HepG2 (cell line): Measurements from ENCODE around the gene PATL2. TPM values are rescaled to one million over a fixed set of nuclear protein-coding genes. Genes with fewer than 3 reads are reported as not detected.

Experiments used
- FOSL2 ChIP-seq: sonication (generic); formaldehyde crosslinking; IDR thresholded peaks from 2 replicates; pipeline ENCODE4 v1.4.0; 2020; ENCODE audit warnings: missing genetic modification reagents
- HES4 ChIP-seq: sonication (generic); formaldehyde crosslinking; IDR thresholded peaks from 2 replicates; pipeline ENCODE4 v1.9.0; 2021; ENCODE audit warnings: mild to moderate bottlenecking, missing genetic modification reagents, borderline replicate concordance
- HOXA9 ChIP-seq: sonication (generic); formaldehyde crosslinking; IDR thresholded peaks from 2 replicates; pipeline ENCODE4 v1.8.1; 2022; ENCODE audit warnings: missing genetic modification reagents, mild to moderate bottlenecking, moderate library complexity, borderline replicate concordance
- IKZF5 ChIP-seq: IDR thresholded peaks from 2 replicates; pipeline ENCODE4 v1.6.1; 2018; ENCODE audit warnings: missing genetic modification reagents, mild to moderate bottlenecking, missing compliant biosample characterization
- LCORL ChIP-seq, 2 experiments: fragments of 450-650 bp in 1 of 2; sonication (generic) in 1 of 2; formaldehyde crosslinking in 1 of 2; IDR thresholded peaks; 2 replicates each; pipeline versions ENCODE4 v1.5.0 to v1.6.1; 2017 to 2020; ENCODE audit warnings: antibody characterized with exemption in 1 of 2, missing genetic modification reagents in 1 of 2
- LRRFIP1 ChIP-seq: sonication (generic); formaldehyde crosslinking; conservative IDR thresholded peaks from 2 replicates; pipeline ENCODE4 v1.4.0; 2020; ENCODE audit warnings: missing genetic modification reagents
- MAZ ChIP-seq, 2 experiments: sonication (generic) in 1 of 2; formaldehyde crosslinking in 1 of 2; IDR thresholded peaks; 2 replicates each; pipeline versions ENCODE4 v1.5.0 to v1.6.1; 2012 to 2020; ENCODE audit warnings: low read depth in 2 of 2, mild to moderate bottlenecking in 2 of 2, borderline replicate concordance in 1 of 2, improper control_type of control experiment in 1 of 2, low read length in 1 of 2, missing genetic modification reagents in 1 of 2, moderate library complexity in 1 of 2
- NFYC ChIP-seq: IDR thresholded peaks from 2 replicates; pipeline ENCODE4 v1.6.1; 2016; ENCODE audit warnings: missing genetic modification reagents, missing compliant biosample characterization
- PHF21A ChIP-seq: sonication (generic); formaldehyde crosslinking; IDR thresholded peaks from 2 replicates; pipeline ENCODE4 v1.5.0; 2020; ENCODE audit warnings: mild to moderate bottlenecking, missing genetic modification reagents
- PHF8 ChIP-seq: sonication (generic); formaldehyde crosslinking; IDR thresholded peaks from 2 replicates; pipeline ENCODE4 v1.5.0; 2020; ENCODE audit warnings: missing genetic modification reagents
- SCMH1 ChIP-seq: sonication (generic); formaldehyde crosslinking; IDR thresholded peaks from 2 replicates; pipeline ENCODE4 v1.9.0; 2021; ENCODE audit warnings: missing genetic modification reagents, mild to moderate bottlenecking, borderline replicate concordance
- SIN3A ChIP-seq: IDR thresholded peaks from 2 replicates; pipeline ENCODE4 v1.6.1; 2011; ENCODE audit warnings: low read depth, mild to moderate bottlenecking, control low read depth, low read length, borderline replicate concordance
- ZNF274 ChIP-seq: sonication (generic); formaldehyde crosslinking; IDR thresholded peaks from 2 replicates; pipeline ENCODE4 v1.5.1; 2020; ENCODE audit warnings: mild to moderate bottlenecking, missing genetic modification reagents
- ZNF335 ChIP-seq: sonication (generic); formaldehyde crosslinking; IDR thresholded peaks from 2 replicates; pipeline ENCODE4 v1.4.0; 2020; ENCODE audit warnings: missing genetic modification reagents
- ZNF383 ChIP-seq: sonication (generic); formaldehyde crosslinking; IDR thresholded peaks from 2 replicates; pipeline ENCODE4 v1.4.0; 2020; ENCODE audit warnings: missing genetic modification reagents, mild to moderate bottlenecking, borderline replicate concordance
- ZNF558 ChIP-seq: sonication (generic); formaldehyde crosslinking; IDR thresholded peaks from 2 replicates; pipeline ENCODE4 v1.9.0; 2022; ENCODE audit warnings: mild to moderate bottlenecking, missing genetic modification reagents, borderline replicate concordance
- ZNF567 ChIP-seq: sonication (generic); formaldehyde crosslinking; IDR thresholded peaks from 2 replicates; pipeline ENCODE4 v1.8.1; 2023; ENCODE audit warnings: mild to moderate bottlenecking, missing genetic modification reagents, borderline replicate concordance
- ZNF710 ChIP-seq: sonication (generic); formaldehyde crosslinking; IDR thresholded peaks from 2 replicates; pipeline ENCODE4 v1.5.0; 2020; ENCODE audit warnings: mild to moderate bottlenecking, missing genetic modification reagents, borderline replicate concordance
- ZNF775 ChIP-seq: sonication (generic); formaldehyde crosslinking; IDR thresholded peaks from 2 replicates; pipeline ENCODE4 v1.4.0; 2020; ENCODE audit warnings: missing genetic modification reagents, mild to moderate bottlenecking, moderate library complexity, borderline replicate concordance
- ZNF777 ChIP-seq: sonication (generic); formaldehyde crosslinking; IDR thresholded peaks from 2 replicates; pipeline ENCODE4 v1.4.0; 2020; ENCODE audit warnings: missing genetic modification reagents
- polyA plus RNA-seq, 8 experiments: library from polyadenylated mRNA; depleted of rRNA in 3 of 8; stranded (reverse) in 7 of 8; unstranded in 1 of 8; fragments of >200 nt; fragmentation: Illumina TruSeq in 4 of 8; extraction: Trizol in 4 of 8; gene quantifications; 2 replicates each; pipeline versions ENCODE4 v1.2.1 to v1.2.3, GENCODE V29; 2011 to 2016; ENCODE audit warnings: low read depth in 4 of 8, missing spikeins in 1 of 8, mixed read lengths in 1 of 8; ENCODE audit not compliant: insufficient read depth in 1 of 8
- total RNA-seq, 5 experiments: library from RNA; depleted of rRNA; stranded (reverse); fragments of >200 nt; fragmentation: Illumina TruSeq; extraction: Trizol; gene quantifications; 2 replicates each; pipeline ENCODE4 v1.2.3, GENCODE V29; 2016; ENCODE audit warnings: low read depth in 1 of 5
- TF ChIP-seq, protein P1 (sequence below): sonication (generic); formaldehyde crosslinking; IDR thresholded peaks from 2 replicates; pipeline ENCODE4 v1.4.0; 2020; ENCODE audit warnings: mild to moderate bottlenecking, missing genetic modification reagents

Gene PATL2
- total and polyA plus RNA-seq, 2 of the 13 experiments (the other 11 are each of a cell fraction or from before 2014, with no cell fraction given): 0.15 to 0.53 TPM

- no peak for TF ChIP-seq NFYC (CRISPR knock-in tag)
- TF ChIP-seq, protein P1, sequence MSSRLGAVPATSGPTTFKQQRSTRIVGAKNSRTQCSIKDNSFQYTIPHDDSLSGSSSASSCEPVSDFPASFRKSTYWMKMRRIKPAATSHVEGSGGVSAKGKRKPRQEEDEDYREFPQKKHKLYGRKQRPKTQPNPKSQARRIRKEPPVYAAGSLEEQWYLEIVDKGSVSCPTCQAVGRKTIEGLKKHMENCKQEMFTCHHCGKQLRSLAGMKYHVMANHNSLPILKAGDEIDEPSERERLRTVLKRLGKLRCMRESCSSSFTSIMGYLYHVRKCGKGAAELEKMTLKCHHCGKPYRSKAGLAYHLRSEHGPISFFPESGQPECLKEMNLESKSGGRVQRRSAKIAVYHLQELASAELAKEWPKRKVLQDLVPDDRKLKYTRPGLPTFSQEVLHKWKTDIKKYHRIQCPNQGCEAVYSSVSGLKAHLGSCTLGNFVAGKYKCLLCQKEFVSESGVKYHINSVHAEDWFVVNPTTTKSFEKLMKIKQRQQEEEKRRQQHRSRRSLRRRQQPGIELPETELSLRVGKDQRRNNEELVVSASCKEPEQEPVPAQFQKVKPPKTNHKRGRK: no peak
- no peak for TF ChIP-seq ZNF567 (CRISPR knock-in tag)
- TF ChIP-seq ZNF274: peak; percentile 12; the same call in 1 of the 2 replicates
- peak; percentile 5; the same call in 1 of the 2 replicates for TF ChIP-seq ZNF710 (CRISPR knock-in tag)
- no peak for TF ChIP-seq PHF21A (CRISPR knock-in tag)
- no peak for TF ChIP-seq FOSL2
- TF ChIP-seq LCORL (IDR thresholded peaks at IDR 0.05): no peak
- 0 out of 2 replicates have a peak, but pooled peaks have one; percentile 24 for TF ChIP-seq LCORL (CRISPR knock-in tag; IDR thresholded peaks at IDR 0.05)
- 0 out of 2 replicates have a peak, but pooled peaks have one; percentile 53 for TF ChIP-seq PHF8
- TF ChIP-seq ZNF775 (CRISPR knock-in tag): no peak
- no peak for TF ChIP-seq LRRFIP1 (CRISPR knock-in tag)
- TF ChIP-seq MAZ (IDR thresholded peaks at IDR 0.05; ENCODE audit: borderline replicate concordance, low read depth, low read length): no peak
- TF ChIP-seq MAZ (CRISPR knock-in tag; IDR thresholded peaks at IDR 0.05; ENCODE audit: low read depth): peak; percentile 12; the same call in 1 of the 2 replicates
- TF ChIP-seq ZNF383 (CRISPR knock-in tag): no peak
- 0 out of 2 replicates have a peak, but pooled peaks have one; percentile 4 for TF ChIP-seq ZNF335 (CRISPR knock-in tag)
- TF ChIP-seq SIN3A: no peak
- TF ChIP-seq ZNF558 (CRISPR knock-in tag): no peak
- no peak; the same call in 1 of the 2 replicates for TF ChIP-seq ZNF777 (CRISPR knock-in tag)
- no peak for TF ChIP-seq HES4 (CRISPR knock-in tag)
- no peak for TF ChIP-seq SCMH1
- TF ChIP-seq HOXA9 (CRISPR knock-in tag): no peak
- TF ChIP-seq IKZF5 (CRISPR knock-in tag): no peak
These were observed 18.4 kb upstream of the PATL2 start (continued) for GRCh38 chr15:44729408-44730127.
